ENCODE results near the gene SYT2. TPM values are rescaled to one million over a fixed set of nuclear protein-coding genes. Genes with fewer than 3 reads are reported as not detected.
A peak's percentile ranks its signal among the peaks of the same experiment; 100 is the strongest.
"Not testable (repeated sequence)": the region's sequence is repeated elsewhere in the genome, so short reads cannot be mapped to it uniquely, and the experiment has no call there.

SYT2 gene
- total and polyA plus RNA-seq, 2 experiments from 2014 or later: 0.03 to 0.68 TPM

DNA sequence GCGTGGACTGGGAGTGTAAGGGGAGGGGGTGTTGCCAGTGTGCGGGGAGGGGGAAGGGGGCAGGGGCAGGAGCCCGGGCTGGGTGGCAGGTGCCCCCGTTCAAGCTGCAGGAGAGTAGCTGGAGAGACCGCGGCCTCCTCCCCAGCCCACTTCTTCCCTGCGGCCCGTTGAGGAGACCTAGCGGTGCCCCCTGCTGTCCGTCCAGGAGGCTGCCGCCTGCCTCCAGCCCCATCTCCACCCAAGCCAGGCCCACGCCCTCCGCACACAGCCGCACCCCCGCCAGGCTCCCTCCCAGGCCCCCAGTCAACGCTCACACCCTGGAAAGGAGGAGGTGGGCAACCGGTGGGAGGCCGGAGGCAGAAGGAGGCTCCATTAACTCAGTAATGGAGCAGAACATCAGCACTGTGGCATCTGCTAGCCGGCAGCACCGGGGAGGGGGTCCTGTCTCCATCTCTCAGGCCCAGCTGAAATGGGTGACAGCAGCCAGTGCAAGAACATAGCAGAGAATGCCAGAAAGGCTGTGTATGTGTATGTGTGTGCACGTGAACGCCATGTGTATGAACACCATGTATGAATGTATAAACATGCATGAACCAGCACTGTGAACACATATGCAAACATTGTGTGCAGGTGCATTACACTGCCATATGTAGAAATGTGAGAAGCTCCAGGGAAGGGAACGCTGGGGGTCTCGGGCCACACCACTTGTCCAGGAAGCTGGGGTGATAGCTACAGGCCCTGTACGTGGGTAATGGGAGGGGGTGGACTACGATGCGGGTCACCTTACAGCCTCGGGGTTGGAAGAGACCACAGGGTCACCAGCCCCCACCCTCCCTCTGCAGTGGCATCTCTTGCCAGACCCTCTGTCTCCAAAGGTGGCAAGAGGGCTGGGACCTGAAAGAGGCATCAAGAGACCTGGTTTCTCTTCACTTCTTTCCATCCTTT is 84.6 kb downstream of the SYT2 start:
- Histone ChIP-seq H3K9me3 (ENCODE audit: low read depth) (no peaks in the 10 kb centered on the region), H3K27me3 (no peaks in the 10 kb centered on the region), H3K27ac (no peak overlapping the region), H3K4me1 (ENCODE audit: low read depth) (no peaks in the 10 kb centered on the region), H3K4me3 (no peak overlapping the region), H3K36me3 (no peaks in the 10 kb centered on the region)
- TF ChIP-seq, protein P1, sequence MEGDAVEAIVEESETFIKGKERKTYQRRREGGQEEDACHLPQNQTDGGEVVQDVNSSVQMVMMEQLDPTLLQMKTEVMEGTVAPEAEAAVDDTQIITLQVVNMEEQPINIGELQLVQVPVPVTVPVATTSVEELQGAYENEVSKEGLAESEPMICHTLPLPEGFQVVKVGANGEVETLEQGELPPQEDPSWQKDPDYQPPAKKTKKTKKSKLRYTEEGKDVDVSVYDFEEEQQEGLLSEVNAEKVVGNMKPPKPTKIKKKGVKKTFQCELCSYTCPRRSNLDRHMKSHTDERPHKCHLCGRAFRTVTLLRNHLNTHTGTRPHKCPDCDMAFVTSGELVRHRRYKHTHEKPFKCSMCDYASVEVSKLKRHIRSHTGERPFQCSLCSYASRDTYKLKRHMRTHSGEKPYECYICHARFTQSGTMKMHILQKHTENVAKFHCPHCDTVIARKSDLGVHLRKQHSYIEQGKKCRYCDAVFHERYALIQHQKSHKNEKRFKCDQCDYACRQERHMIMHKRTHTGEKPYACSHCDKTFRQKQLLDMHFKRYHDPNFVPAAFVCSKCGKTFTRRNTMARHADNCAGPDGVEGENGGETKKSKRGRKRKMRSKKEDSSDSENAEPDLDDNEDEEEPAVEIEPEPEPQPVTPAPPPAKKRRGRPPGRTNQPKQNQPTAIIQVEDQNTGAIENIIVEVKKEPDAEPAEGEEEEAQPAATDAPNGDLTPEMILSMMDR (IDR thresholded peaks at IDR 0.05; ENCODE audit: low read depth, low read length): peak; percentile 70
- peak; percentile 76 to 81 for DNase-seq (ENCODE audit: low read depth in 1 of 2, low spot score in 1 of 2)

DNA sequence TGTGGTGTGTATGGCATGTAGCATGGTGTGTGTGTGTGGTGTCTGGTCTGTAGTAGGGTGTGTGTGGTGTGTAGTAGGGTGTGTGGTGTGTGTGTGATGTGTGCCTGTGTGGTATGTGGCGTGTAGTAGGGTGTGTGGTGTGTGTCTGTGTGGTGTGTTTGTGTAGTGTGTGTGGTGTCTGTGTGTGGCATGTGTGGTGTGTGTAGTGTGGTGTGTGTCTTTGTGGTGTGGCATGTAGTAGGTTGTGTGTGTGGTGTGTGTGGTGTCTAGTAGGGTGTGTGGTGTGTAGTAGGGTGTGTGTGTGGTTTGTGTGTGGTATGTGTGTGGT is 85.5 kb downstream of the SYT2 start:
- H3K4me1 ChIP-seq (ENCODE audit: low read depth): no peaks in the 10 kb centered on the region
- H3K9me3 ChIP-seq (ENCODE audit: low read depth): no peaks in the 10 kb centered on the region
- H3K4me3 ChIP-seq: no peak overlapping the region
- no peak overlapping the region for H3K27ac ChIP-seq
- H3K27me3 ChIP-seq: no peaks in the 10 kb centered on the region
- no peaks in the 10 kb centered on the region for H3K36me3 ChIP-seq
- DNase-seq (ENCODE audit: low read depth in 1 of 2, low spot score in 1 of 2): no peak
- TF ChIP-seq, protein P1 (IDR thresholded peaks at IDR 0.05; ENCODE audit: low read depth, low read length): no peak

DNA sequence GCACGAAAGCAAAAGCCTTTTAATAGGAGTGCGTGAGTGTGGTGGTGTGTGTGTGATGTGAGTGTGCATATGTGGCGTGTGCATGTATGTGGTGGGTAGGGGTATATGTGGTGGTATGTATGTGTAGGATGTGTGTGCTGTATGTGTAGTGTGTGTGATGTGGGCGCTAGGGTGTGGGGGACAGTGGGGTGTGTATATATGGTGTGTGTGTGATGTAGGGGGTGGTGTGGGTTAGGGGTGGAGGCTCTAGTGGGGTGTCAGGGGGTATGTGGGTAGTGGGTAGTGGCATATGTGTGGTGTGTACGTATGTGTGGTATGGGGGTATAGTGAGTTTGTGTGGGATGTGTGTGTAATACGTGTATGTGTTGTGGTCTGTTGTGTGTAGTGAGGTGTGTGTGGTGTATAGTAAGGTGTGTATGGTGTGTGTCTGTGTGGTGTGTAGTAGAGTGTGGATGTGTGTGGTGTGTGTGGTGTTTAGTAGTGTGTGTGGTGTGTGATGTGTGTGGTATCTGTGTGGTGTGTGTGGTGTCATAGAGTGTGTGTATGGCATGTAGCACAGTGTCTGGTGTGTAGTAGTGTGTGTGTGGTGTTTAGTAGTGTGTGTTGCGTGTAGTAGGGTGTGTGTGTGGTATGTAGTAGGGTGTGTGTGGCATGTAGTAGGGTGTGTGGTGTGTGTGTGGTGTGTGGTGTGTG is 86.0 kb downstream of the SYT2 start:
- Histone ChIP-seq H3K27me3 (no peaks in the 10 kb centered on the region), H3K27ac (no peak overlapping the region), H3K4me1 (ENCODE audit: low read depth) (no peaks in the 10 kb centered on the region), H3K4me3 (no peak overlapping the region), H3K9me3 (ENCODE audit: low read depth) (no peaks in the 10 kb centered on the region), H3K36me3 (no peaks in the 10 kb centered on the region)
- TF ChIP-seq, protein P1 (IDR thresholded peaks at IDR 0.05; ENCODE audit: low read depth, low read length): no peak
- no peak for DNase-seq (ENCODE audit: low read depth in 1 of 2, low spot score in 1 of 2)

DNA sequence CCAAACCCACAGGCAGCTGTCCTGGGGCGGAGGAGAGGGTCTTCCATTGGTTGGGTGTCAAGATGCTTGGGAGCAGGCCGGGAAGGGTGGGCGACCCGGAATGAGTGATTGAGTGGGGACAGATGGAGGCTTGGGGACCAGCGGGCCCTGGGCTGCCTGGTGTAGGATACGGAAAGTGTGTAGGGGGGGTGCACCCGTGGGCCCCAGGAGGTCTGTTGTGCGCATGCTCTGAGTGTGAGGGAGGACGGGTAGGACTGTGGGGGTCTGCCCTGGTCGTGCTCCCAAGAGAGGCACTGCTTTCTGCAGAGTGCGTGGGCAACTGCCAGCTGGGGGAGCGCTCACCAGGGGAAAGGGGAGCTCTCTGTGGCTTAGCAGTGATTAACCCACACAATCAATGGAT is 86.8 kb downstream of the SYT2 start:
- H3K4me3 ChIP-seq; H3K27me3 ChIP-seq; DNase-seq (ENCODE audit: low read depth in 1 of 2, low spot score in 1 of 2); H3K9me3 ChIP-seq (ENCODE audit: low read depth); H3K27ac ChIP-seq; H3K36me3 ChIP-seq; H3K4me1 ChIP-seq (ENCODE audit: low read depth): not testable (repeated sequence)

DNA sequence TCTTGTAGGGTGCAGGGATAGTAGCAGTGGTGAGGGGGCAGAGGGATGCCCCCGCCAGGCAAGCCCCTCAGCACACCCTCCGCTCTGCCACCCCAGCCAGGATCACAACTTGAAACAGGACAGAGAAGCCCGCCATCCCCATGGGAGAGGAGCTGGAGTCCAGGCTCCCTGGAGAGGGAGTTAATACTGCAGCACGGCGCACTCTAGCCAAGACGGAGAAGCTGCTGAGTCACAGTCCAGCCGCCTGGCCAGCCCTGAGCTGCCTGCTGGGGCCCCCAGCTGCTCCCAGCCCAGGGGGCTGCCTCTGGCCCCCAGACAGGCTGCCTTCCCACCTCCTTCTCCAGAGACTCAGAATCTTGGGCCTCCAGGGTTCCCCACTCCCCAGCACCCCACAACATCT is 87.2 kb downstream of the SYT2 start:
- Histone ChIP-seq H3K27me3 (no peaks in the 10 kb centered on the region), H3K27ac (no peak overlapping the region), H3K36me3 (no peaks in the 10 kb centered on the region), H3K4me3 (no peak overlapping the region), H3K9me3 (ENCODE audit: low read depth) (no peaks in the 10 kb centered on the region), H3K4me1 (ENCODE audit: low read depth) (no peaks in the 10 kb centered on the region)
- TF ChIP-seq, protein P1 (IDR thresholded peaks at IDR 0.05; ENCODE audit: low read depth, low read length): no peak
- DNase-seq (ENCODE audit: low read depth in 1 of 2, low spot score in 1 of 2): peak in 1 of 2 donors; percentile 69

DNA sequence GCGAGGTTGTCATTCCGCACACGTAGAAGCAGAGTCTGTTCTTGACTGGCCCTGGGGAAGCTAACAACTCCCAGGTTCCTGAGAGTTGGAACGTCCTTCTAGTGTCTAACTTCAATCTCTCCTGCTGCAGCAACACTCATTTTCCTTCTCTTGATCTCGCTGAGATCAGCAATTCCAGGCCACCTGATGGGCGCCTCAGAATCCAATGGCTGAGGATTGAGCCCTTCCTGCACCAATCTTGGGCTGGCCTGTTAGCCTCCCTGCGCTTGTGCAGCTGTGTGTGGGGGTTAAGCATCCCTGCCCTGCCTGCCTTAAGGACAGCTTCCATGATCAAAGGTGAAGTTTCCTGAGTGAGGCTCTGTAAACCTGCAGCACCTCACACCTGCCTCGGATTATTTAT is 87.9 kb downstream of the SYT2 start:
- no peaks in the 10 kb centered on the region for H3K9me3 ChIP-seq (ENCODE audit: low read depth)
- DNase-seq (ENCODE audit: low read depth in 1 of 2, low spot score in 1 of 2): no peak
- TF ChIP-seq, protein P1 (IDR thresholded peaks at IDR 0.05; ENCODE audit: low read depth, low read length): no peak
- no peaks in the 10 kb centered on the region for H3K27me3 ChIP-seq
- H3K4me3 ChIP-seq: no peak overlapping the region
- no peak overlapping the region for H3K27ac ChIP-seq
- no peaks in the 10 kb centered on the region for H3K36me3 ChIP-seq
- H3K4me1 ChIP-seq (ENCODE audit: low read depth): no peaks in the 10 kb centered on the region
